Activated CD8-positive, alpha-beta memory T cell treated with anti-CD3 and anti-CD28 coated beads for 24 hours (primary cell): Measurements from ENCODE around the gene TAS2R20.
"Not testable (repeated sequence)": the region's sequence is repeated elsewhere in the genome, so short reads cannot be mapped to it uniquely, and the experiment has no call there.

ENCODE experiments used
- DNase-seq: peaks from one replicate; pipeline ENCODE4 v3.0.0-alpha.2; 2020

TAS2R20 gene

GRCh38 chr12:10998204-10998603, at the start of gene TAS2R20:
TAS2R20 (minus strand) TSS chr12:10998304; CDS start chr12:10997875, 429 bp downstream.
- DNase-seq, result no peak

- not testable (repeated sequence) for DNase-seq
Observed at GRCh38 chr12:11041366-11041765, 43.3 kb upstream of the TAS2R20 start.

GRCh38 chr12:11040162-11040561, 42.1 kb upstream of the TAS2R20 start:
- DNase-seq, result no peak

GRCh38 chr12:11039171-11039570, 41.1 kb upstream of the TAS2R20 start:
- no peak for DNase-seq

- DNase-seq, result not testable (repeated sequence)
Observed at GRCh38 chr12:11033959-11034358, 35.9 kb upstream of the TAS2R20 start.

- no peak for DNase-seq
Observed at GRCh38 chr12:11031307-11031706, 33.2 kb upstream of the TAS2R20 start, which contains the start of gene TAS2R31. TAS2R31 (minus strand) TSS chr12:11031407; CDS start chr12:11031335, 72 bp downstream.

- DNase-seq, result no peak
Observed at GRCh38 chr12:11026118-11026517, 28.0 kb upstream of the TAS2R20 start.

GRCh38 chr12:11023387-11023786, 25.3 kb upstream of the TAS2R20 start:
- no peak for DNase-seq

GRCh38 chr12:11022520-11022919, 24.4 kb upstream of the TAS2R20 start, which contains the start of gene TAS2R19:
TAS2R19 (minus strand) TSS chr12:11022620; CDS start chr12:11022571, 49 bp downstream.
- no peak for DNase-seq

- DNase-seq, result no peak
Observed at GRCh38 chr12:11016937-11017336, 18.8 kb upstream of the TAS2R20 start.

GRCh38 chr12:11015775-11016430, 17.8 kb upstream of the TAS2R20 start:
- DNase-seq, result no peak

- no peak for DNase-seq
Observed at GRCh38 chr12:11014234-11014633, 16.1 kb upstream of the TAS2R20 start.

GRCh38 chr12:11007608-11008007, 9.5 kb upstream of the TAS2R20 start:
- DNase-seq, result no peak

- DNase-seq, result no peak
Observed at GRCh38 chr12:10994307-10994706, 3.8 kb downstream of the TAS2R20 start.

GRCh38 chr12:10989107-10989506, 9.0 kb downstream of the TAS2R20 start:
- DNase-seq, result no peak

- no peak for DNase-seq
Observed at GRCh38 chr12:10986812-10987211, 11.3 kb downstream of the TAS2R20 start, which contains the start of gene TAS2R50. TAS2R50 (minus strand) TSS chr12:10986912; CDS start chr12:10986860, 52 bp downstream.

- no peak for DNase-seq
Observed at GRCh38 chr12:10982244-10982643, 15.9 kb downstream of the TAS2R20 start.

GRCh38 chr12:10974965-10975364, 23.1 kb downstream of the TAS2R20 start:
- no peak for DNase-seq

GRCh38 chr12:10968765-10969456, 29.2 kb downstream of the TAS2R20 start:
- no peak for DNase-seq

- no peak for DNase-seq
Observed at GRCh38 chr12:10967409-10967808, 30.7 kb downstream of the TAS2R20 start.

GRCh38 chr12:10966314-10966713, 31.8 kb downstream of the TAS2R20 start:
- no peak for DNase-seq

GRCh38 chr12:10965476-10965875, 32.6 kb downstream of the TAS2R20 start:
- DNase-seq, result no peak

- no peak for DNase-seq
Observed at GRCh38 chr12:10960211-10960610, 37.9 kb downstream of the TAS2R20 start.

GRCh38 chr12:10959804-10960203, 38.3 kb downstream of the TAS2R20 start:
- no peak for DNase-seq
